BE2C (cell line): ENCODE measurements around the gene SRSF10.

Experiments used
- DNase-seq: peaks from one replicate; pipeline ENCODE4 v3.0.0-alpha.2; 2020
- H3K27me3 ChIP-seq: fragments of 250-450 bp; sonication (Bioruptor Pico); 2 replicates; pipeline ENCODE4 v1.5.1; 2020; ENCODE audit warnings: mild to moderate bottlenecking
- H3K36me3 ChIP-seq: fragments of 250-450 bp; sonication (Bioruptor Pico); 2 replicates; pipeline ENCODE4 v1.5.1; 2020; ENCODE audit warnings: mild to moderate bottlenecking
- H3K4me1 ChIP-seq: fragments of 250-450 bp; sonication (Bioruptor Pico); 2 replicates; pipeline ENCODE4 v1.5.1; 2020
- H3K4me3 ChIP-seq: 2 replicates; pipeline ENCODE4 v1.5.1; 2011; ENCODE audit warnings: low read depth, low read length
- H3K9me3 ChIP-seq: fragments of 250-450 bp; sonication (Bioruptor Pico); 2 replicates; pipeline ENCODE4 v1.5.1; 2020
- CTCF ChIP-seq: IDR thresholded peaks from 2 replicates; pipeline ENCODE4 v1.5.1; 2012; ENCODE audit warnings: mild to moderate bottlenecking, low read depth, low read length

SRSF10 gene

GRCh38 chr1:23980728-23981070 lies 572 bp upstream of the SRSF10 start:
- H3K4me1 ChIP-seq, result peaks cover 4% of the 10 kb centered on the region
- no peaks in the 10 kb centered on the region for H3K9me3 ChIP-seq
- peak overlapping the region; percentile 8; the same call in 1 of the 2 replicates for H3K4me3 ChIP-seq
- DNase-seq, result peak; percentile 10
- no peaks in the 10 kb centered on the region; the same call in 1 of the 2 replicates for H3K27me3 ChIP-seq
- H3K36me3 ChIP-seq, result peaks cover 2% of the 10 kb centered on the region
- TF ChIP-seq CTCF, result no peak

- Histone ChIP-seq H3K4me1 (peaks cover 4% of the 10 kb centered on the region), H3K4me3 (peak overlapping the region; percentile 84), H3K9me3 (no peaks in the 10 kb centered on the region), H3K27me3 (no peaks in the 10 kb centered on the region), H3K36me3 (peaks cover 8% of the 10 kb centered on the region)
- no peak for TF ChIP-seq CTCF
- DNase-seq, result no peak
Measured at GRCh38 chr1:23979387-23979880, 693 bp downstream of the SRSF10 start.

- no peaks in the 10 kb centered on the region for H3K27me3 ChIP-seq
- H3K4me3 ChIP-seq, result peak overlapping the region; percentile 84
- H3K9me3 ChIP-seq, result no peaks in the 10 kb centered on the region
- peaks cover 13% of the 10 kb centered on the region for H3K36me3 ChIP-seq
- peaks cover 4% of the 10 kb centered on the region for H3K4me1 ChIP-seq
- DNase-seq, result no peak
- no peak for TF ChIP-seq CTCF
Measured at GRCh38 chr1:23978805-23979204, 1.3 kb downstream of the SRSF10 start.

- TF ChIP-seq CTCF, result no peak
Measured at GRCh38 chr1:23977854-23978191, 2.3 kb downstream of the SRSF10 start.

GRCh38 chr1:23977187-23977853 lies 2.8 kb downstream of the SRSF10 start:
- no peak for DNase-seq
- TF ChIP-seq CTCF, result no peak
- Histone ChIP-seq H3K4me1 (peaks cover 4% of the 10 kb centered on the region), H3K9me3 (no peaks in the 10 kb centered on the region), H3K27me3 (no peaks in the 10 kb centered on the region), H3K36me3 (peaks cover 22% of the 10 kb centered on the region), H3K4me3 (peak overlapping the region; percentile 14; the same call in 1 of the 2 replicates)

More at GRCh38 chr1:23977854-23978191, 2.3 kb downstream of the SRSF10 start:
- DNase-seq, result no peak
- Histone ChIP-seq H3K36me3 (peaks cover 21% of the 10 kb centered on the region), H3K9me3 (no peaks in the 10 kb centered on the region), H3K4me1 (peaks cover 4% of the 10 kb centered on the region), H3K4me3 (peak overlapping the region; percentile 84), H3K27me3 (no peaks in the 10 kb centered on the region)

- Histone ChIP-seq H3K27me3 (no peaks in the 10 kb centered on the region), H3K9me3 (no peaks in the 10 kb centered on the region), H3K4me3 (no peak overlapping the region), H3K4me1 (no peaks in the 10 kb centered on the region; the same call in 1 of the 2 replicates), H3K36me3 (peaks cover 37% of the 10 kb centered on the region)
- DNase-seq, result no peak
- TF ChIP-seq CTCF, result no peak
Measured at GRCh38 chr1:23967871-23968270, 12.3 kb downstream of the SRSF10 start.
